ENCODE measurements around the gene COBL. TPM values are rescaled to one million over a fixed set of nuclear protein-coding genes. Genes with fewer than 3 reads are reported as not detected.

COBL gene
- total RNA-seq, 1 donor from 2014 or later = 53.2 TPM

DNA sequence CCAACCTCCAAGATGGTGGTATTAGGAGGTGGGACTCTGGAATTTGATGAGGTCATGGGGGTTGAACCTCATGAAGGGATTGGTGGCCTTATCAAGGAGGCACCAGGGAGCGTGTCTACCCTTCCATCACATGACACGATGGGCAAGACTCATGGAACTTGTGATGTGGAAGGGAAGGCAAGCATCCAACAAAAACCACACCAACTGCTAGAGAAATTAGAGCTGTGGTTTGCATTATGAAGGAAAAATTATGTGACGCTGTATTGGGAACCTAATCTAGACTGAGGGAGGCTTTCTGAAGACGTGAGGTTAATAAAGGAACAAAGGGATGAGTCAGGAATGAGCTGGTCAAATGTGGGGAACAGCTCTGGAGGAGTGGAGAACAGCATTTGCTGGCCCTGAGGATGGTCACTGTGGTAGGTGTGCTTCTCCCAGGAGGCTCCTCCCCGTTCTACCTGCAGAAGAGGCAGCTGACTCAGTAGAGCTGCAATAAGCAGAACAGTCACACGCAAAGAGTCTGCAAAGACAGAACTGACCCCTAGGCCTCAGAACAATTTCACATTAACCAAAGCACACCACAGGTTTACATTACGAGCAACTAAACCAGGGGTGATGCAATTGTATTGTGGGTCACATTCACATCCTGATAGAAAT is 297.3 kb downstream of the COBL start:
- H3K36me3 ChIP-seq (ENCODE audit: control insufficient read depth in 3 of 3, insufficient read depth in 3 of 3, low read length in 3 of 3) = no peaks in the 10 kb centered on the region
- H3K9ac ChIP-seq (ENCODE audit: low read depth in 1 of 3, low read length in 3 of 3) = no peak overlapping the region
- H3K4me1 ChIP-seq (ENCODE audit: control insufficient read depth in 3 of 3, insufficient read depth in 3 of 3, low read length in 3 of 3) = peaks cover 0 to 3% (median 3%) of the 10 kb centered on the region in 3 donors
- H3K4me3 ChIP-seq (ENCODE audit: low read length in 3 of 3) = no peak overlapping the region
- H3K27ac ChIP-seq (ENCODE audit: low read depth, low read length) = no peak overlapping the region
- H3K9me3 ChIP-seq (ENCODE audit: control insufficient read depth in 3 of 3, low read length in 3 of 3) = no peaks in the 10 kb centered on the region
- no peaks in the 10 kb centered on the region for H3K27me3 ChIP-seq (ENCODE audit: control insufficient read depth in 3 of 3, insufficient read depth in 3 of 3, low read length in 3 of 3)

DNA sequence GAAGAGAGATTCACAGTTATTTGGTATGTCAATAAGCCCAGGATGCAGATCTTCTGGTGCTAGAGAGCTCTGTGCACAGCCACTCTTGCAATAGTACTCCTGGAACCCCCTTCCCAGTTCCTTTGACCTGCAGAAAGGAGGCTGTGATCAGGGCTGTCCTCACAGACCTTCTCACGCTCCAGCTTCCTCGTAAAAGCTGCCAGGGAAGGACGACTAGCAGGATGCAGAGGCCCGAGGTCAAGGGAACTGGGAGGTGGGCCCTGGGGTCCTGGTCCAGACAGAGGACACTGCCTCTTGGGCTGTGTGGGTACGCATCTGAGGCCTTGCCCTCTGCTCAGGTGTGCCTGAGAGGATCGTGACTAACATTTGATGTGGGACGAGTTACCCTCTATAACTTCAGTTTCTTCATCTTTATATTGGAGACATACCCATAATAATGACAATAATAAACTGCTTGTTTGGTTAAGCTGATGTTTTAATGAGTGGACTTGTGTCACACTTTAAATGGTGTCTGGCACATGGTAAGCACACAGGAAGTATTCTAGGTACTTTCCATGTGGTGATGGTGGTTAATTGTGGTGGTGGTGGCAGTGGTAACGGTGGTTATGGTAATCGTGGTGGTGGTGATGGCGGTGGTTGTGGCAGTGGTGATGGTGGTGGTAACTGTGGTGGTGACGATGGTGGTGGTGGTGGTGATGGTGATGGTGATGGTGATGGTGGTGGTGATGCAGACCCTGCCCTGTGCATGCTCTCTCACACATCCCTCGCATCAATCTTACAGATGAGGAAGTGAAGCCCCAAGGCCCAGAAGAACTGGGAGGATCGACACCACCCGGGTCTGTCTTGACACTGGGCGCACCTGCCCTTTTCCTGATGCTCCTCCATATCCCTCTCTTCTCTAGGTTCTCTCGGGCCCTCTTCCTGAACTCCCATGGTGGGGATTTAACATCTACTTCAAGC is 298.8 kb downstream of the COBL start:
- no peaks in the 10 kb centered on the region for H3K27me3 ChIP-seq (ENCODE audit: control insufficient read depth in 3 of 3, insufficient read depth in 3 of 3, low read length in 3 of 3)
- H3K27ac ChIP-seq (ENCODE audit: low read depth, low read length) = no peak overlapping the region
- H3K4me3 ChIP-seq (ENCODE audit: low read length in 3 of 3) = no peak overlapping the region
- no peaks in the 10 kb centered on the region for H3K36me3 ChIP-seq (ENCODE audit: control insufficient read depth in 3 of 3, insufficient read depth in 3 of 3, low read length in 3 of 3)
- H3K9me3 ChIP-seq (ENCODE audit: control insufficient read depth in 3 of 3, low read length in 3 of 3) = no peaks in the 10 kb centered on the region
- no peak overlapping the region for H3K9ac ChIP-seq (ENCODE audit: low read depth in 1 of 3, low read length in 3 of 3)
- peaks cover 0 to 2% (median 0%) of the 10 kb centered on the region in 3 donors for H3K4me1 ChIP-seq (ENCODE audit: control insufficient read depth in 3 of 3, insufficient read depth in 3 of 3, low read length in 3 of 3)

DNA sequence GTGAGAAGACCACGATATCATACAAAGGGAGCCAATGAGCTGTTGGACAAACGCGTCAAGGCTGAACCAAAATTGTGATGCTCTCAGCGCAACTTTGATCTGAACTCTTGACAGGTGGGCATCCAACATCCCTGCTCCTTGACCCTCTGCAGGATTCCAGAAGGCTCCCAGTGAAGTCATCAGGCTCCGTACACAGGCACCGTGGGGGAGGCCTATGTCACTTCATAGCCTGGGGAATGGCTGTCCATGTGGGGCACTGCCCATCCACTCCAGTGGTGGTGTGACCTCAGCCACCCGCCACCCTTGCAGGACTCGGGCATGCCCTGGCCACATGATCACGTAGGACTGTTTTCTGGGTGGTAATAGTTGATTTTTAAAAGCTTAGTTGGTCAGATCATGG is 300.1 kb downstream of the COBL start:
- Histone ChIP-seq H3K4me3 (ENCODE audit: low read length in 3 of 3) (no peak overlapping the region), H3K27me3 (ENCODE audit: control insufficient read depth in 3 of 3, insufficient read depth in 3 of 3, low read length in 3 of 3) (no peaks in the 10 kb centered on the region), H3K4me1 (ENCODE audit: control insufficient read depth in 3 of 3, insufficient read depth in 3 of 3, low read length in 3 of 3) (no peaks in the 10 kb centered on the region), H3K27ac (ENCODE audit: low read depth, low read length) (no peak overlapping the region), H3K9ac (ENCODE audit: low read depth in 1 of 3, low read length in 3 of 3) (no peak overlapping the region), H3K36me3 (ENCODE audit: control insufficient read depth in 3 of 3, insufficient read depth in 3 of 3, low read length in 3 of 3) (no peaks in the 10 kb centered on the region), H3K9me3 (ENCODE audit: control insufficient read depth in 3 of 3, low read length in 3 of 3) (no peaks in the 10 kb centered on the region)

DNA sequence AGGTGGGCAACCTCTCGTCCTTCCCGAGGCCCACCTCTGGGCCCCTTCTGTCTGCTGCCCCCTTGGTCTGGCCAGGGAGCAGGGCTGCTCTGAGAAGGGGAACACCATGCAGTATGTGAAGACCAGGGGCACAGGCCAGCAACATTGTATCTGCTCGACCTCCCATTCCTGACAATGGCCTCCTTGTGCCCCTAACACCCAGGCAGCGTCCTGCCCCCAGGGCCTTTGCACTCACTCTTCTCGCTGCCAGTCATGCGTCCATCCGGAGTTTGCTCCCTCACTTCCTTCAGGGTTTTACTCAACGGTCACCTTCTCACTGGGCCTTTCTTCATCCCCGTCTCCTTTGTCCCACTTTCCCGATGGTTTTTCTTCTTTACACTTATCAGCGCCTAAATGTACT is 301.0 kb downstream of the COBL start:
- Histone ChIP-seq H3K4me3 (ENCODE audit: low read length in 3 of 3) (no peak overlapping the region), H3K9ac (ENCODE audit: low read depth in 1 of 3, low read length in 3 of 3) (no peak overlapping the region), H3K9me3 (ENCODE audit: control insufficient read depth in 3 of 3, low read length in 3 of 3) (no peaks in the 10 kb centered on the region)

DNA sequence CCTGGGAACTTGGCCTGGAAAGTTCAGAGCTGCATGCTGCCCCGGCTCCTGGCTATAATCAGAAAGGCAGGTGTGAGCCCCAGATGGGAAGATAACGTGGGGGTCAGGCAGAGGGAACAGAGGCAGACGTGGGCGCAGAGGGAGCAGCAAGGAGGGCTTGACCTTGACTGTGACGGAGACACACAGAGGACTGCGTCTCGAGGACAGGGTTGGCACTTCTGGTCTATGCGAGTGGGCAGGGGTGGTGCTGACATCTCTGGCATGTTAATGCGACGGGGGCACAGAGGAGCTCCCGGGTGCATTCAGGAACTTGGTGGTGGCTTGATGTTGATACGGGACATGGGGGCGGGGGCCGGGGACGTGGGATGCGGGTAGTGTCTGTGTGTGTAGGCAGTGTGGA is 301.8 kb downstream of the COBL start:
- Histone ChIP-seq H3K27me3 (ENCODE audit: control insufficient read depth in 3 of 3, insufficient read depth in 3 of 3, low read length in 3 of 3) (no peaks in the 10 kb centered on the region), H3K27ac (ENCODE audit: low read depth, low read length) (no peak overlapping the region), H3K9me3 (ENCODE audit: control insufficient read depth in 3 of 3, low read length in 3 of 3) (no peaks in the 10 kb centered on the region), H3K36me3 (ENCODE audit: control insufficient read depth in 3 of 3, insufficient read depth in 3 of 3, low read length in 3 of 3) (no peaks in the 10 kb centered on the region), H3K9ac (ENCODE audit: low read depth in 1 of 3, low read length in 3 of 3) (no peak overlapping the region), H3K4me3 (ENCODE audit: low read length in 3 of 3) (no peak overlapping the region), H3K4me1 (ENCODE audit: control insufficient read depth in 3 of 3, insufficient read depth in 3 of 3, low read length in 3 of 3) (peaks cover 2 to 7% (median 7%) of the 10 kb centered on the region in 3 donors)

More for the DNA sequence above, 301.0 kb downstream of the COBL start:
- no peaks in the 10 kb centered on the region for H3K36me3 ChIP-seq (ENCODE audit: control insufficient read depth in 3 of 3, insufficient read depth in 3 of 3, low read length in 3 of 3)
- H3K27me3 ChIP-seq (ENCODE audit: control insufficient read depth in 3 of 3, insufficient read depth in 3 of 3, low read length in 3 of 3) = no peaks in the 10 kb centered on the region
- peaks cover 0 to 2% (median 0%) of the 10 kb centered on the region in 3 donors for H3K4me1 ChIP-seq (ENCODE audit: control insufficient read depth in 3 of 3, insufficient read depth in 3 of 3, low read length in 3 of 3)
- H3K27ac ChIP-seq (ENCODE audit: low read depth, low read length) = no peak overlapping the region

DNA sequence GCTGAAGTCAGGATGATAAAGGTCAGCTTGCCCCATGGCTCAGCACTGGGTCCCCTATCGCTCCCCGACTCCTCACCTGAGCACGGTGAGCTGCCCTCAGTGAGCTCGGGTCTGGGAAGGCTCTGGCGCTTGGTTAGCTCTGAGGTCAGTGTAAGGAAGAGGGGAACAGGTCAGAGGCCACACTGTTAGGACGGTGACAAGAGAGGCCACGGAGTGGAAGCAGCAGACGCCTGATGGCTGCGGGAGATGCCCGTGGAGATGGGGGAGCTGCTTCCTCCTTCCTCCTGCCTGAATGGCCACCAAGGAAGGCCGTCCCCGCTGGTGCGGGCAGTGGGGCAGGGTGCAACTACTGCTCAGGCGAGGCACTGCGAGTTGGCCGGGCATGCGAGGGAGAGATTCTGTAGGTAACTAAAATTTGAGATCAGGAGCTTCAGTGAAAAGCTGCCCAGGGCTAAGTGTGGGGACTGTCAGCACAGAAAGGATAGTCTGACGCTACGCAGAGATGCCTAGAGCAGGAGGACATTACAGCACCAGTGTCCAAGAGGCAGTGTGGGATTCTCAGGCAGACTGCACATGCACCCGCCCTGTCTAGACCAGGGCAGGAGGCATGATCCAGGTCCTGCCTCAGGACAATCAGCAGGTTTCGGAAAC is 302.6 kb downstream of the COBL start:
- no peaks in the 10 kb centered on the region for H3K27me3 ChIP-seq (ENCODE audit: control insufficient read depth in 3 of 3, insufficient read depth in 3 of 3, low read length in 3 of 3)
- peaks cover 4 to 10% (median 9%) of the 10 kb centered on the region in 3 donors for H3K4me1 ChIP-seq (ENCODE audit: control insufficient read depth in 3 of 3, insufficient read depth in 3 of 3, low read length in 3 of 3)
- H3K36me3 ChIP-seq (ENCODE audit: control insufficient read depth in 3 of 3, insufficient read depth in 3 of 3, low read length in 3 of 3) = no peaks in the 10 kb centered on the region
- H3K9ac ChIP-seq (ENCODE audit: low read depth in 1 of 3, low read length in 3 of 3) = no peak overlapping the region
- H3K9me3 ChIP-seq (ENCODE audit: control insufficient read depth in 3 of 3, low read length in 3 of 3) = no peaks in the 10 kb centered on the region
- H3K27ac ChIP-seq (ENCODE audit: low read depth, low read length) = no peak overlapping the region
- H3K4me3 ChIP-seq (ENCODE audit: low read length in 3 of 3) = no peak overlapping the region

DNA sequence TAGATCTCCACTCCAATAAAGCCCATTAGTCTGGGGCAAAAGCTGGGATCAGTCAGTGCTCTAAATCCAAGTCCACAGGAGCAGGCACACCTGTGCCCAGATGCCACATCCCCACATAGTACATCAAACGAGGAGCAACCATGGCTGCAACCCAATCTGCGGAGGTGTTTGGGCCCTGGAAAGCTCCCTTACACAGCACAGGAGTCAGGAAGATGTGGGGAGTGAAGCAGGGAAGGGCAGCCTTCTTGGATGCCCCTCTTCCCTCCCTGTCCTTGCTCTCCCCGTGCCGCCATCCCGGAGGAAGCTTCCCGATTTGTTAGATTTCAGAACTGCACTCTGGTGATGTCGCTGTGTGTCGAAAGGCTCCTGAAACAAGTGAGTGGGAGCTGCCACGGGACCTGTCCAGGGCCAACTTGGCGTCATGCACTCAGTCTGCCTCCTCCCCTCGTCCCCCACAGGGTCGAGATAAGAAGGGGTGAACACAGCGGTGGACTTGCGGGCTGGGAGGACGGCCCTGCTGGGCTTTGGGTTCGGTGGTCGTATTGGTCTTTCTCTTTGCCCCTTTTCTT is 303.3 kb downstream of the COBL start:
- Histone ChIP-seq H3K27me3 (ENCODE audit: control insufficient read depth in 3 of 3, insufficient read depth in 3 of 3, low read length in 3 of 3) (no peaks in the 10 kb centered on the region), H3K4me1 (ENCODE audit: control insufficient read depth in 3 of 3, insufficient read depth in 3 of 3, low read length in 3 of 3) (peaks cover 4 to 12% (median 10%) of the 10 kb centered on the region in 3 donors), H3K36me3 (ENCODE audit: control insufficient read depth in 3 of 3, insufficient read depth in 3 of 3, low read length in 3 of 3) (no peaks in the 10 kb centered on the region), H3K27ac (ENCODE audit: low read depth, low read length) (no peak overlapping the region), H3K9ac (ENCODE audit: low read depth in 1 of 3, low read length in 3 of 3) (no peak overlapping the region), H3K9me3 (ENCODE audit: control insufficient read depth in 3 of 3, low read length in 3 of 3) (no peaks in the 10 kb centered on the region), H3K4me3 (ENCODE audit: low read length in 3 of 3) (no peak overlapping the region)

DNA sequence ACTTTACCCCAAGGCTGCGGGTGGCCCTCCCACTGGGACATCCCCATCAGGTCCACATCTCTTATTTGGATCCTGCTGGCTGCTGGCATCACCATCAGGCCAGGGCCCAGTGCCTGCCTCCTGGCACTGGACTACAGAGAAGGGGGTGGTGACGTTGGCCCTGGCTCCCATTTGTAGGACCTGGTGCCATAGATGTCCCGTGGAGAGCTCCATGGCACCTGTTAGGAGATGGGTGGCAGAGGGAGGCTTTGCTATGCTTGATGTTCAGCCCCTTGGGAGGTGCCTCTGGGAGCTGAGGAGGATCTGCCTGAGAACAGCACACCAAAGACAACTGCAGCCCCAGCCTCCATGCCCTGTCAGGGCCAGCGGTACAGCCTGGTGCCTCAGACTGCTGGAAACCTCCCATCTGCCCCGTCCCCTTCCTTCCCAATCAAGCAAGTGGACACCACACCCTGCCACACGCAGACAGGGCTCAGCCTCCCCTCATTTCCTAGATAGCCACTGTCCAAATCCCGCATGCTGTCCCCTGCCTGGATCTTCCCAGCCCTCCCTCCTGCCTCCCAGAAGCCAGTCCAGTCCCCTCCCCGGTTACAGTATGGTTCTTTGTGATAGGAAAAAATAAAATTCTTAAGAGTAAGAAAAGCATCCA is 303.9 kb downstream of the COBL start:
- Histone ChIP-seq H3K9me3 (ENCODE audit: control insufficient read depth in 3 of 3, low read length in 3 of 3) (no peaks in the 10 kb centered on the region), H3K36me3 (ENCODE audit: control insufficient read depth in 3 of 3, insufficient read depth in 3 of 3, low read length in 3 of 3) (no peaks in the 10 kb centered on the region)

DNA sequence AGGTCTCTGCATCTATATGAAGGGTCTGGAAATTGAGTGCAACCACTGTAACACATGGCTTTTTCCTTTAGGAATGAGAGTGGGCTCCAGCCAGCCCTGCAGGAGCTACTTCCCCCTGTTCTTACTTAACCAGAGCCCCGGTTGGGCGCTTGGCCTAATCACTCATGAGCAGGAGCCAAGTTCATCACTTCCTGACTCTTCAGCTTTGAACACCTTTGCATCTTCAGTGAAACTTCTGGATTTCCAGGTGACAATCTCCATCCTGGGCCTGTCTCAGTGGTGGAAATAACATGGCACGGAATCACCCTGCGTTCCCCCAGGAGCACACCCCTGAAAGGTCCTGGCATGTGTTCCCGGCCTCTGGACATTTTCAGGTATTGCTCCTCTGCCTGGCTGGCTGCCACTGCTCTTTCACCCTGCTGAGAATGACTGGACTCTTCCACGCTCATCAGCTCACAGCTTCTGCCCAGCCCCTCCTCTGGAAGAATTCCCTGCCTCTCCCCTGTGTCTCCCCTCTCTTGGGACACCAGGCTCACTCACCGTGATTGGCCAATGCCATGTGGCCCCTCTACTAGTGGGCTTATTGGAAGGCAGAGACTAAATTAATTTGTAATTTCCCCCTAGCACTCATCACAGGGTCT is 304.8 kb downstream of the COBL start:
- Histone ChIP-seq H3K27me3 (ENCODE audit: control insufficient read depth in 3 of 3, insufficient read depth in 3 of 3, low read length in 3 of 3) (no peaks in the 10 kb centered on the region), H3K4me1 (ENCODE audit: control insufficient read depth in 3 of 3, insufficient read depth in 3 of 3, low read length in 3 of 3) (peaks cover 7 to 20% (median 13%) of the 10 kb centered on the region in 3 donors), H3K36me3 (ENCODE audit: control insufficient read depth in 3 of 3, insufficient read depth in 3 of 3, low read length in 3 of 3) (no peaks in the 10 kb centered on the region), H3K9me3 (ENCODE audit: control insufficient read depth in 3 of 3, low read length in 3 of 3) (no peaks in the 10 kb centered on the region), H3K9ac (ENCODE audit: low read depth in 1 of 3, low read length in 3 of 3) (no peak overlapping the region), H3K27ac (ENCODE audit: low read depth, low read length) (no peak overlapping the region), H3K4me3 (ENCODE audit: low read length in 3 of 3) (no peak overlapping the region)

More for the DNA sequence above, 303.9 kb downstream of the COBL start:
- Histone ChIP-seq H3K4me3 (ENCODE audit: low read length in 3 of 3) (no peak overlapping the region), H3K9ac (ENCODE audit: low read depth in 1 of 3, low read length in 3 of 3) (no peak overlapping the region), H3K4me1 (ENCODE audit: control insufficient read depth in 3 of 3, insufficient read depth in 3 of 3, low read length in 3 of 3) (peaks cover 4 to 16% (median 10%) of the 10 kb centered on the region in 3 donors), H3K27me3 (ENCODE audit: control insufficient read depth in 3 of 3, insufficient read depth in 3 of 3, low read length in 3 of 3) (no peaks in the 10 kb centered on the region), H3K27ac (ENCODE audit: low read depth, low read length) (no peak overlapping the region)

Data from skeletal muscle tissue (tissue), 4 donors.